HUES48 (cell line): ENCODE measurements around the gene ZSCAN32.

Source experiments
- H3K27ac ChIP-seq: one replicate; pipeline ENCODE4 v1.7.0; 2013; ENCODE audit warnings: low read depth, low read length, inconsistent platforms
- H3K27me3 ChIP-seq: 2 replicates; pipeline ENCODE4 v1.6.1; 2013; ENCODE audit warnings: mild to moderate bottlenecking, low read length; ENCODE audit not compliant: control insufficient read depth, insufficient read depth
- H3K36me3 ChIP-seq: 2 replicates; pipeline ENCODE4 v1.6.1; 2013; ENCODE audit warnings: low read length; ENCODE audit not compliant: control insufficient read depth, insufficient read depth
- H3K4me1 ChIP-seq: 2 replicates; pipeline ENCODE4 v1.6.1; 2013; ENCODE audit warnings: mild to moderate bottlenecking, low read length; ENCODE audit not compliant: control insufficient read depth, insufficient read depth
- H3K4me3 ChIP-seq: 2 replicates; pipeline ENCODE4 v1.5.1; 2013; ENCODE audit warnings: mild to moderate bottlenecking, low read depth, low read length
- H3K9ac ChIP-seq: 2 replicates; pipeline ENCODE4 v1.6.1; 2013; ENCODE audit warnings: mild to moderate bottlenecking, low read depth, low read length, moderate library complexity
- H3K9me3 ChIP-seq: 2 replicates; pipeline ENCODE4 v1.6.1; 2013; ENCODE audit warnings: low read length; ENCODE audit not compliant: control insufficient read depth, insufficient read depth

The ZSCAN32 gene

DNA sequence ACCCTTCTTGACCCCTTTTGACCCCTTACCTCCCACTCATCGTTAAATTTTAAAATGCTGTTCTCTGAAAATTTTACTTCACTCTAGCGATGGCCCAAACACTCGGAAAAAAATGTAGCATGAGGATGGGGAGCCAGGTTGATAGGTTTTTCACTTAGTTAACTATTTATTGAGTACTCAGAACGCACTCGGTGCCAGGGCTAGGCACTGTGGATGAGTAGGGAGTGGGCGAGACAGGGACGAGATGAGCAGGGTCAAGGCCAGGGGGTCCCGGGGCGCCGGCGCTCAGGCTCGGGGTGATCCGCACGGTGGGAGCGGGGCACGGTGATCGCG, 392 bp downstream of the ZSCAN32 start:
- H3K9me3 ChIP-seq: peaks cover 18% of the 10 kb centered on the region

DNA sequence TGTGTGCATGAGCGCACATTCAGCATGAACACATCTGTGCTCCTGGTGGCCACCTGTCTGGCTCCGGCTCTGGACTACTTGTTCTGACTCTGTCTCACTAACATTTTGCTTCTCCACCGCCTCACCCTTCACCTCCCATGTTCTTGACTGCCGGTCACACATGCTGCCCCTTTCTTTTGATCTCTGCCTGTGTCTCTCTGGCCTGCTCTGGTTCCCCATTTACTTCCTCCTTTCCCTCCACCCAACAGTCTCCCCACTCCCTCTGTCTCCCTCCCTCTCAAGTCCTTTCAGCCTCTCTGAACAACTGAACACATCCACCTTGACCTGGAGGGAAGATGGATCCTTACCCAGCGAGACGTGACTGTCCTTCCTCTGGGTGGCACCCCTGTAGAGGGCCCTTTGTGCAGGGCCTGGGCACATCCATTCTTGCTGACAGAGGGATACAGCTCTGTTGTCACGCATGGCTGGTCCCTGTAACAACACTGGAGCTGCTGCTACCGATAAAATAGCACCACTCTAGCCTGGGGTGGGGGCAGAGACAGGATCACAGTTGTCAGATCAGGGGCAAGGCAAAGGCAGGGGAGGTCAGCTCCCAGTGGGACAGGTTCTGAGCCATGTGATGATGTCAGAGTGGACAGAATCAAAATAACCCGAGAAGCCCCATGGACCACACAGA, 11.0 kb downstream of the ZSCAN32 start:
- Histone ChIP-seq H3K27me3 (no peaks in the 10 kb centered on the region), H3K9me3 (peaks cover 9% of the 10 kb centered on the region; the same call in 1 of the 2 replicates), H3K27ac (no peak overlapping the region), H3K36me3 (peaks cover 68% of the 10 kb centered on the region), H3K4me3 (no peak overlapping the region), H3K9ac (no peak overlapping the region), H3K4me1 (no peaks in the 10 kb centered on the region)

More for the DNA sequence above, 392 bp downstream of the ZSCAN32 start:
- Histone ChIP-seq H3K36me3 (peaks cover 48% of the 10 kb centered on the region), H3K27ac (peak overlapping the region; percentile 87), H3K4me1 (no peaks in the 10 kb centered on the region), H3K27me3 (no peaks in the 10 kb centered on the region), H3K4me3 (peak overlapping the region; percentile 98), H3K9ac (peak overlapping the region; percentile 75)

DNA sequence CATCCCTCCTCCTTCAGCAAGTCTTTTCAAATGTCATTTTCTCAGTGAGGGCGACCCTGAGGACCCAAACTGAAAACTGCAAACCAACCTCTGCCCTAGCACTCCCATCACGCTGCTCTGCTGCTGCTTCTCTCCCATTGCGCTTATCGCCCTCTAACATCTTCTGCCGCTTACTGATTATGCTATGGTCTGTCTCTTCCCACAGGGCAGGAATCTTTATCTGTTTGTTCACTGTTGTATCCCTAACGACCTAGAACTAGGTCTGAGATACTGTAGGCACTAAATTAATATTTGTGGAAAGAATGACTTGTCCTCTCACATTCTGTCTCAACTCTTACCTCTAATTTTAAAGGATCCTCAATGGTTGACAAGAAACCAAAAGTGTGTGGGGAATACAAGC, 12.5 kb downstream of the ZSCAN32 start:
- Histone ChIP-seq H3K9me3 (peaks cover 23% of the 10 kb centered on the region), H3K27ac (no peak overlapping the region), H3K9ac (no peak overlapping the region), H3K27me3 (no peaks in the 10 kb centered on the region), H3K36me3 (peaks cover 70% of the 10 kb centered on the region), H3K4me3 (no peak overlapping the region), H3K4me1 (no peaks in the 10 kb centered on the region)

DNA sequence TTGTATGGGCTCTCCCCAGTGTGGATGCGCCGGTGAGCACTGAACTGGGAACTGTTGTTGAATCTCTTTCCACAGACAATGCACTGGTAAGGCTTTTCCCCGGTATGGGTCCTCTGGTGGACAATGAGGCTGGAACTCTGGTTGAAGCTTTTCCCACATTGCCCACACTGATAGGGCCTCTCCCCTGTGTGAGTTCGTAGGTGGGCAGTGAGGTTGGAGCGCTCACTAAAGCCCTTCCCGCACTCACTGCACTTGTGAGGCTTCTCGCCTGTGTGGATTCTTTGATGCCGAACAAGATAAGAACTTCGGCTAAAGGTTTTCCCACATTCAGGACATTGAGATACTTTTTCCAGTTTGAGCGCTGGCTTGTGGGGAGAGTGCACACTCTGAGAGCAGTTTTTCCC, 17.8 kb downstream of the ZSCAN32 start:
- peaks cover 56% of the 10 kb centered on the region for H3K9me3 ChIP-seq
- H3K36me3 ChIP-seq: peaks cover 44% of the 10 kb centered on the region
- no peaks in the 10 kb centered on the region for H3K4me1 ChIP-seq
- no peaks in the 10 kb centered on the region; the same call in 1 of the 2 replicates for H3K27me3 ChIP-seq
- H3K4me3 ChIP-seq: 0 out of 2 replicates have a peak overlapping the region, but pooled peaks have one; percentile 29
- H3K9ac ChIP-seq: no peak overlapping the region
- H3K27ac ChIP-seq: no peak overlapping the region

DNA sequence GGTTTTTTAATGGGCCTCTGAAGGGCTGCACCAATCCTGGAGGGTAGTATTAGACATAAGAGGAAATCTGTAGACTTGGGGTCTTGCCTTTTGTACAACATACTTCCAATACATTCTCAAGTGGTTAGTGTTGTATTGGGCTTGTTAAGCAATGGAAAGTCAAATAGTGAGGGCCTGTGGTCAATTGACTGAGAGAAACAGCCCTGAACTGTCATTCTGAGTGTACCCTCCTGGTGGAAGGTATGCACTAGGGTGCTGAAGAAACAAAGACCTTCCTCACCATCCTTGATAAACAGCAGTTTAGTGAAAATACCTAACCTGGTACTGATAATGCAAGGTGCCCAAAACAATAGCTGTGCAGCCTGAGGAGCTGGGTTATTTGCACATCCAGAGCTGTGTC, 22.9 kb downstream of the ZSCAN32 start:
- H3K27ac ChIP-seq: no peak overlapping the region
- no peaks in the 10 kb centered on the region; the same call in 1 of the 2 replicates for H3K27me3 ChIP-seq
- H3K36me3 ChIP-seq: peaks cover 11% of the 10 kb centered on the region
- peaks cover 50% of the 10 kb centered on the region for H3K9me3 ChIP-seq
- no peak overlapping the region for H3K4me3 ChIP-seq
- H3K4me1 ChIP-seq: no peaks in the 10 kb centered on the region
- H3K9ac ChIP-seq: no peak overlapping the region

DNA sequence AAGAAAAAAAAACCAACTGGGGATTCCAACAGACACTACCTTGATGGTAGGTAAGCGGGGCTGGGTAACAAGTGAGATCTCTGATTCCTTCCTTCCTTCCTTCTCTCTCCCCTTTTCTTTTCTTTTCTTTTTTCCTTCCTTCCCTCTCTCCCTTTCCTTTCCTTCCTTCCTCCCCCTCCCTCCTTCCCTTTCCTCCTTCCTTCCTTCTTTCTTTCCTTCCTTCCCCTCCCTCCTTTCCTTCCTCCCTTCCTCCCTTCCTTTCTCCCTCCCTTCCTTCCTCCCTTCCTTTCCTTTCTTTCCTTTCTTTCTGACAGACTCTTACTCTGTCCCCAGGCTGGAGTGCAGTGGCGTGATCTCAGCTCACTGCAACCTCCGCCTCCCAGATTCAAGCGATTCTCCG, 25.1 kb downstream of the ZSCAN32 start:
- Histone ChIP-seq H3K9ac (no peak overlapping the region), H3K27ac (no peak overlapping the region), H3K27me3 (no peaks in the 10 kb centered on the region; the same call in 1 of the 2 replicates), H3K4me1 (no peaks in the 10 kb centered on the region), H3K4me3 (no peak overlapping the region), H3K36me3 (no peaks in the 10 kb centered on the region), H3K9me3 (peaks cover 34% of the 10 kb centered on the region)

DNA sequence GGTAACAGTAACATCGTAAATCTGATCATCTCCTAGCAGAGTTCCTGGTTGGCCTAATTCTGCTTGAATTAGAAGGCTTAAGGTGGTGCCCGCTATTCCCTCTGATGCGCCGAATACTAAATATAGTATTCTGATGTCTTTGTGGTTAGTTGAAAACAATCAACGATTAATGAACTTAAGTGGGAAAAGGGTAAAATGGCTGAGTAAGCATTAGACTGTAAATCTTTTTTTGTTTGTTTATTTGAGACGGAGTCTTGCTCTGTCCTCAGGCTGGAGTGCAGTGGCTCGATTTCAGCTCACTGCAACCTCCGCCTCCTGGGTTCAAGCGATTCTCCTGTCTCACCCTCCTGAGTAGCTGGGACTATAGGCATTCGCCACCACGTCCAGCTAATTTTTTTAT, 31.7 kb downstream of the ZSCAN32 start:
- H3K9ac ChIP-seq: no peak overlapping the region
- H3K4me3 ChIP-seq: no peak overlapping the region
- no peak overlapping the region for H3K27ac ChIP-seq
- no peaks in the 10 kb centered on the region for H3K27me3 ChIP-seq
- H3K4me1 ChIP-seq: no peaks in the 10 kb centered on the region
- H3K9me3 ChIP-seq: peaks cover 19% of the 10 kb centered on the region; the same call in 1 of the 2 replicates
- no peaks in the 10 kb centered on the region for H3K36me3 ChIP-seq

DNA sequence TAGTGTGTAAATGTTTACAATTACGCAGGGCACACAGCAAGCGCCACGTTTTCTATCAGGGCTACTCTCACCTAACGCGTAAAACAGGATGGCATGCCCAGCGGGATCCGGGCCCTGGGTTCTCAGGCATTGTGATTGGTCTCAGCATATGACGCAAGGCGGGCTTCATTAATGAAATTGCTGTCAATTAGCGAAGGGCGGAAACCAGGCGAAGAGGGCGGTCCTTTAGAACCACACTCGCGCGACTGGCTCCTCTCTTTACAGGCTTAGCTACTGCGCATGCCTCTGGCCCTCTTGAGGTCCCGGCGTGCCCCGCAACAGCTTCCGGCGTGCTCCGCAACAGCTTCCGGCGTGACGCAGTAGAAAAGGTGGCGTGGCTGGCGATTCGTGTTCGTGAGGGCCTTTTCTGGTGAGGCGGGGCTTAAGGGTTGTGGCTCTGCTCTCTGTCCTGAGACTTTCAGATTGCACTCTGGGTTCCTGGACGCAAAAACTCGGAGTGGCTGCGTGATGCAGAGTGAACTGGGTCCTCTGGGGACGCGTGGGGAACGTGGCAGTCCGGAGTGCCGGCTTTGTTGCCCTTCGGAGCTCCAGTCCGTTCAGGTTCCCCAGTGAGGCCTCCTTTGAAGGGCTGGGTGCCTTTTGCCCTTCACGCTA, 35.9 kb downstream of the ZSCAN32 start:
- no peaks in the 10 kb centered on the region for H3K27me3 ChIP-seq
- H3K9me3 ChIP-seq: peaks cover 10% of the 10 kb centered on the region
- no peak overlapping the region for H3K27ac ChIP-seq
- no peaks in the 10 kb centered on the region for H3K36me3 ChIP-seq
- H3K4me3 ChIP-seq: peak overlapping the region; percentile 30; the same call in 1 of the 2 replicates
- no peak overlapping the region for H3K9ac ChIP-seq
- H3K4me1 ChIP-seq: no peaks in the 10 kb centered on the region

DNA sequence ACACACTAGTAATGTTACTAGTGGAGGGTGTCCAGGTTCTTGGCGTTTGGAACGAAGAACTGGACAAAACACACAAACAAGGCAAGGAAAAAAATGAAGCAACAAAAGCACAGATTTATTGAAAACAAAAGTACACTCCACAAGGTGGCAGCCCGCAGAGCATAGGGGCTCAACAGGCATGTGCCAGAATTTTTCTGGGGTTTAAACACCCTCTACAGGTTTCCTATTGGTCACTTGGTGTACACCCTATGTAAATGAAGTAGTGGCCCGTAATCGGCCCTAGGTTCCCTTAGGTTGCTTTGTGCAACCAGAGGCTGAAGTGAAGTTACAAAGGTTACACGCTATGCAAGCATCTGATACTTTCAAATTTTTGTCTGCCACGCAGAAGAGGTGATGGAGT, 37.0 kb downstream of the ZSCAN32 start:
- H3K4me3 ChIP-seq: no peak overlapping the region
- peaks cover 10% of the 10 kb centered on the region for H3K9me3 ChIP-seq
- H3K36me3 ChIP-seq: no peaks in the 10 kb centered on the region
- H3K27me3 ChIP-seq: no peaks in the 10 kb centered on the region
- H3K27ac ChIP-seq: no peak overlapping the region
- no peak overlapping the region for H3K9ac ChIP-seq
- H3K4me1 ChIP-seq: no peaks in the 10 kb centered on the region

DNA sequence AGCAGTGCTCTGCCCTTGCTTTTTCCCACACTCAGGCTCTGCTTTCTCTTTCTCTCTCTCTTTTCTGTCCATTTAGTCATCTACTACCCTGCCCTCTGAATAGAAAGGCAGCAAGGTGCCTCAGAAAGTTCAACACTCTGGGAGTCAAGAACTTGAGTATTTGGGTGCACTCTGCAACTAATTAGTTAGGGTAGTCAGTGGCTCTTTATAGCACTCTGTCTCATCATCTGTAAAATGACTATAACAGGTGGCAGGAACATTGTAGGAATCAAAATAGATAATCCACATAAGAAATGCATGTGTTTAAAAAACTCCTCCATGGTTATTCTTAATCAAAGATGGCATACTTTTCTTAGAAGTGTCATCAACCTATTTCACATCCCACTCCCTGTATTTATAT, 37.9 kb downstream of the ZSCAN32 start:
- Histone ChIP-seq H3K36me3 (no peaks in the 10 kb centered on the region), H3K9me3 (peaks cover 10% of the 10 kb centered on the region), H3K4me3 (no peak overlapping the region), H3K27ac (no peak overlapping the region), H3K9ac (no peak overlapping the region), H3K27me3 (no peaks in the 10 kb centered on the region), H3K4me1 (no peaks in the 10 kb centered on the region)

DNA sequence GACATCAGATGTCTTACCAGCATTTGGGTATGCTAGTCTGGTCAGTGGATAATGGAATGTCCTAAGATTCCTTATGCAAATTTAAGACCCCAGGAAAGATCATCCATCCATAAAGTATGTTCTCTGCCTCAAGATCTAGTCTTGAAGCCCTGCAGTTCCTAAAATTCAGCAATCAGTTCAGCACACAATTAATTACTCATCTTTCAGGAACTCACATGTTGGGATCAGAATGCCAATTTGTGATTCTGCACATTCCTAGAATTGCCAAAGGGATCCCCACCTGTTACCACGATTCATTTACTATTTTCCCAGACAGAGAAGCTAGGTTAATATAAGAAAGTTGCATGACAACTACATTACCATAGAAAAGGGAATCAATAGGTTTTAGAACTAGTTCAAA, 41.9 kb downstream of the ZSCAN32 start:
- Histone ChIP-seq H3K4me3 (no peak overlapping the region), H3K27ac (no peak overlapping the region), H3K9ac (no peak overlapping the region), H3K9me3 (peaks cover 18% of the 10 kb centered on the region), H3K27me3 (no peaks in the 10 kb centered on the region), H3K36me3 (no peaks in the 10 kb centered on the region), H3K4me1 (no peaks in the 10 kb centered on the region)
